ACHN (cell line): ENCODE measurements around the gene ZBTB46.
A peak's percentile ranks its signal among the peaks of the same experiment; 100 is the strongest.

Source experiments
- DNase-seq: peaks from one replicate; pipeline ENCODE4 v3.0.0-alpha.2; 2015
- in situ Hi-C: cut with HindIII; loops from 2 replicates; pipeline ENCODE4 v1.10.0; 2017; ENCODE audit warnings: low sequenced_read_pairs, low pct_ligation_motif_present, low pct_unique_long_range_greater_than_20kb

Gene ZBTB46

GRCh38 chr20:63744574-63745423 is 86.3 kb downstream of the ZBTB46 start:
- in situ Hi-C loops, result no loop called here
- DNase-seq, result no peak

DNA sequence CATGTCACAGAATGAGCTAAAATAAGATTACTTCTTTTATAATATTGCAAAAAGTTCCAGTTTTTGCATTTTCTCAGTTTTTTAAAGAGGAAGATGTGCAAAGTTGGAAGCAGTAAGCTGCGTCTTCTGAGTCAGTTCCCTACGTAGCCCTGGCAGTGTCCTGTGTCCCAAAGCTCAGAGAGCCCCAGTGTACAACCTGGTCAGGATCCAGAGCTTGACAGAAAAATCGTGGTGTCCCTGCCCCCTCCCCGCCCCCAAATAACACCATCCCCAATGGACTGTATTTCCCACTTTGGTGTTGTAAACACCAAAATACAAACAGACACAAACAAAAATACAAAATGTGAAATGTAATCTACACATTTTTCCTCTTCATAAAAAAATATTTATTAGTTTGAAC is 86.9 kb downstream of the ZBTB46 start:
- DNase-seq, result no peak
- in situ Hi-C loops, result no loop called here

GRCh38 chr20:63743210-63743970 is 87.7 kb downstream of the ZBTB46 start:
- in situ Hi-C loops, result no loop called here
- no peak for DNase-seq

- in situ Hi-C loops, result no loop called here
- DNase-seq, result no peak
Measured at GRCh38 chr20:63742381-63743024, 88.6 kb downstream of the ZBTB46 start.

- in situ Hi-C loops, result no loop called here
- DNase-seq, result no peak
Measured at GRCh38 chr20:63741676-63742380, 89.2 kb downstream of the ZBTB46 start.

DNA sequence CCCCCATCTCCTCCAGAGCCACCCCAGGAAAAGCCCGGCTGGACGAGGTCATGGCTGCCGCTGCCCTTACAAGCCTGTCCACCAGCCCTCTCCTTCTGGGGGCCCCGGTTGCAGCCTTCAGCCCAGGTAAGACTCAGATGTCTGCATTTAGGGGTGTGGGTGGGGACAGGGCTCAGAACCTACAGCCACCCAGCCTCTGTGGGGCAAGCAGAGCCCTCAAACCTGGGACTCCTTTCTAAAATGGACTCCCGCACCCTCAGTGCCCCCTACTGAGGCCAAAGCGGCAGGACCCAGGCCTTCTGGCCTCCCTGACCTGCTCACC is 89.7 kb downstream of the ZBTB46 start:
- DNase-seq, result no peak

DNA sequence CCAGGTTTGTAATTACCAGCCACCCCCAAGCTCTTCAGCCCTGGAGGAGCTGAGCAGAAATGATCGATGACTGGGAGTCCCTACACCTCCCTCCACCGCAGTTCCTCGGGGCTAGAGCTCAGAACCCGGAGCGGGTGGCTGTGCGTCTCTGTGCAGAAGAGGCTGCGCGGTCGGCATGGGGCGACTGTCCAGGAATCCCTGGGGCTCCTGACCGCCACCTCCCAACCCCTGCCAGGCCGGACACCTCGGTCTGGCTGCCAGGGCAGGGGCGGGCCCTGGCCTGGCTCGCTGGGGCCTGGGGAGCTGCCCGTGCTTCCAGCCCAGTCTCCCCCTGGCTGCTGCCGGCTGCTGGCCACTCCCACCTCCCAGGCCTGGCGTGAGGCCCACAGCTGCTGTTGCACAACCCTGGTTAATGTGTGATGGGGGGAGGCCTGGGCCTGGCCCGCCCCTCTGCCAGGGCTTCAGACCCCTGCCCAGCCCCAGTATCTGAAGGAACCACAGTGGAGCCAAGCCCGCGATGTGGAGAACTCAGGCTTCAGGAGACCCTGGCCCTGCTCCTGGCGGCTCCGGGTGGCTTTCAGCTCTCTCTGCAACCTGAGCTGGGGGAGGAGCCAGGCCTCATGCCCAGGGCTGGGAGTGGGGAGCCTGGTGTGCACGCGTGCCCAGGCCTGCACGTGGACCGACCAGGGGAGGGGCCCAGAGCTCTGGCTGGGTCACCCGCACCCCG is 90.3 kb downstream of the ZBTB46 start:
- peak; percentile 84 for DNase-seq
- in situ Hi-C loops, result no loop called here

More for the DNA sequence above, 89.7 kb downstream of the ZBTB46 start:
- in situ Hi-C loops, result no loop called here

DNA sequence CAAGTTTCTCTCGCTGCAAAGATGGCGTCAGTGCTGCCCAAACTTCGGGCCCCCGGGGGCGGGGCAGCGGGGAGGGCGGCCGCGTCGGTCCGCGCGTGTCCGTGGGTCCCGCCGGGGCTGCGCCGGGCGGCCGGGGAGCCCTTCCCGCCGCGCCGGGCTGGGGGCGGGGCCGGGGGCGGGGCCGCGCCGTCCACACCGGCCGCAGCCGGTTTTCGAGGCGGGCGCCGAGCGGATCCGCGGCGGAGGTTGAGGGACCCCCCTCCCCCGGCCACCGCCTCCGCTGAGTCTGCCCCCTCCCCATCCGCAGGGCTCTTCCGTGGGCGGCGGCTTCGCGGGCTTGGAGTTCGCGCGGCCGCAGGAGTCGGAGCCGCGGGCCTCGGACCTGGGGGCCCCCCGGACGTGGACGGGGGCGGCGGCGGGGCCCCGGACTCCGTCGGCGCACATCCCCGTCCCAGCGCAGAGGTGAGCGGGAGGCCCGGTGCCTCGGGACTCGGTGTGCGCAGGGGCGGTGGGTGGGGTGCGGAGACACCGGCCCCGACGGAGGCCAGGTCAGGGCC is 90.9 kb downstream of the ZBTB46 start:
- peak; percentile 38 for DNase-seq
- in situ Hi-C loops, result no loop called here

DNA sequence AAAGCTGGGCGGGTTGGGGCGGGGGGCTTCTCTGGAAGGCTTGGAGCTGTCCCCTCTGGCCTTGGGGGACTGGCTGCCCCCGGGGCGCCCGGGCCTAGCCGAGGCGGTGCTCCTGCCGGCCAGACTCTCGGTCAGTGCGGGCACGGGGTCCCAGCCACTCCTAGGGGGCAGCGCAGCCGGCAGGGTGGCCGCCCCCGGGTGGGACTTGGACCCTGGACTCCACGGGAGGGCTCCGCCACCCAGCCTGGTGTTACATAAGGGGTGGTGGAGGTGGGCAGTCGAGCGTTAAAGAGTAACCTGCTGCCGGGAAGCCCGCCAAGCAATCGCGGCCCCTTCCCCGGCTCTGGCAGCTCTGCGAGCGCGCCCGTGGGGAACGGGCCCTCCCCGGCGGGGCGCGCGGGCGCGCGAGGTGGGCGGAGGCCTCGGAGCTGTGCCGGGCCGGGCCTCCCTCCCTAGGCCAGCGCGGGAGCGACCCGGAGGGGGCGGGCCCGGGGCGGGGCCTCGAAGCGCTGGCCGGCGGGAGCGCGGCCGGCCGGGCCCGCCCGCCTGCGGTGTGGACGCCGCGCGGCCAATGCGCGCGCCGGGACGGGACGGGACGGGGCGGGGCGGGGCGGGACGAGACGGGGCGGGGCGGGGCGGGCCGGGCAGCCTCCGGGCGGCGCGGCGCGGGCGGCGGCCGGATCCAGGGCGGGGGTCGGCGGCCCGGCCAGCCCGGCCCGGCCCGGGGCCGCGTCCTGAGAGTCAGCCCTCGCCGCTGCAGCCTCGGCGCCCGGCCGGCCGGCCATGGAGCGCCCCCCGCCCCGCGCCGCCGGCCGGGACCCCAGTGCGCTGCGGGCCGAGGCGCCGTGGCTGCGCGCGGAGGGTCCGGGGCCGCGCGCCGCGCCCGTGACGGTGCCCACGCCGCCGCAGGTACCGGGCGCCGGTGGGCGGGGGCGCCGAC is 91.7 kb downstream of the ZBTB46 start, which contains the start of gene SLC2A4RG:
Gene SLC2A4RG (plus strand): TSS at position 647 of the 940 bp plus-strand sequence. CDS start 137 bp downstream, at position 784.
- in situ Hi-C loops, result no loop called here
- peak; percentile 79 for DNase-seq

DNA sequence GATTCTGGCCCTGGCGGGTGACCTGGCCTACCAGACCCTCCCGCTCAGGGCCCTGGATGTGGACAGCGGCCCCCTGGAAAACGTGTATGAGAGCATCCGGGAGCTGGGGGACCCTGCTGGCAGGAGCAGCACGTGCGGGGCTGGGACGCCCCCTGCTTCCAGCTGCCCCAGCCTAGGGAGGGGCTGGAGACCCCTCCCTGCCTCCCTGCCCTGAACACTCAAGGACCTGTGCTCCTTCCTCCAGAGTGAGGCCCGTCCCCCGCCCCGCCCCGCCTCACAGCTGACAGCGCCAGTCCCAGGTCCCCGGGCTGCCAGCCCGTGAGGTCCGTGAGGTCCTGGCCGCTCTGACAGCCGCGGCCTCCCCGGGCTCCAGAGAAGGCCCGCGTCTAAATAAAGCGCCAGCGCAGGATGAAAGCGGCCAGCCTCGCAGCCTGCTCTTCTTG is 92.4 kb downstream of the ZBTB46 start:
- DNase-seq, result peak; percentile 8
- in situ Hi-C loops, result no loop called here

- in situ Hi-C loops, result no loop called here
- no peak for DNase-seq
Measured at GRCh38 chr20:63737945-63738686, 92.9 kb downstream of the ZBTB46 start.

- no peak for DNase-seq
- in situ Hi-C loops, result no loop called here
Measured at GRCh38 chr20:63737695-63737944, 93.4 kb downstream of the ZBTB46 start.

GRCh38 chr20:63736893-63737694 is 94.0 kb downstream of the ZBTB46 start:
- DNase-seq, result no peak

DNA sequence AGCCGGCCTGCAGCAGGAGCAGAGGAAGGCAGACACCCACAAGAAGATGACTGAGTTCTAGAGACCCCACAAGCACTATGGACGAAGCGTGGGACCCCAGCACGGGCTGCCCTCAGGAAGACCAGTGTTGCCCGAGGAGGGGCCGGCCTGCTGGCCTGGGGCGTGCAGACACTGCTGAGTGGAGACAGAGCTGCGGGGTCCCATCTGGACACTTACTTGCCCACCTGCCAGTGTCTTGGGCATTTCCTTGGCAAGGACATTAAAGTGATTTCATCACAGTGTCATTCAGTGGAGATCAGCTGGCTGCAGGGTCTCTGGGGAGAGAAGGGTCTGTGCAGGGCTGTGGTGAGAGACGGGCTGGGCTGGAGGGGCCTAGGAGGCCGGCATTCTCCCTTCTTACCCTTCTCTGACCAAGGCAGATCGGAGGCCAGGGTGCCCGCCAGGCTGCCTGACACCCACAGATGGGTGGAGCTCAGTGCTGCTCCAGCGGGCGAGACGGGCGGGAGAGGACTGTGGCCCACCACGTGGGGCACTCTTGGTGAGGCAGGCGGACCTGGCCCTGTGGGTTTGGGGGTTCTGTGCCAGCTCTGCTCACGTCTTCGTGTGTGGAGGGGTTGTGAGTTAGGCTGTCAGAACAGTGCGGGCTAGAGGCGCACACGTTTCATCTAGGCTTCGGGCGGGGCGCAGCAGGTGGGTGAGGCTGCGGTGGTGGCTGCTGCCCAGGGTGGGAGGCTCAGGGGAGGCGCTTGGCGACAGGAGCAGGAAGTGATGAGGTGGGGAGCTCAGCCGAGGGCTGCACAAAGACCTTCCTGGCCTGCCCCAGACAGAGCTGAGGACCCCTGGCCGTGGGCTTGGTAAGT is 95.0 kb downstream of the ZBTB46 start, which contains the start of gene LIME1:
Gene LIME1 (plus strand): TSS at position 806 of the 860 bp plus-strand sequence. CDS start 886 bp downstream, outside the sequence.
- in situ Hi-C loops, result no loop called here
- no peak for DNase-seq

More at GRCh38 chr20:63736893-63737694, 94.0 kb downstream of the ZBTB46 start:
- in situ Hi-C loops, result no loop called here
